PFSK-1 (cell line): ENCODE measurements around the gene GSK3B.

Experiments
- POLR2AphosphoS5 ChIP-seq: IDR thresholded peaks from 2 replicates; pipeline ENCODE4 v1.6.1; 2012; ENCODE audit warnings: low read depth, mild to moderate bottlenecking, control low read depth, low read length, moderate library complexity
- TAF1 ChIP-seq: IDR thresholded peaks from 2 replicates; pipeline ENCODE4 v1.6.1; 2012; ENCODE audit warnings: low read length, control low read depth, borderline replicate concordance; ENCODE audit not compliant: insufficient read depth
- TF ChIP-seq, protein P1 (sequence below), 2 experiments: IDR thresholded peaks; 2 replicates each; pipeline versions ENCODE4 v1.6.1 to v1.8.0; 2011 to 2012; ENCODE audit warnings: low read depth in 2 of 2, low read length in 2 of 2, control low read depth in 1 of 2, inconsistent platforms in 1 of 2, mild to moderate bottlenecking in 1 of 2, moderate library complexity in 1 of 2; ENCODE audit not compliant: insufficient read depth in 1 of 2

DNA sequence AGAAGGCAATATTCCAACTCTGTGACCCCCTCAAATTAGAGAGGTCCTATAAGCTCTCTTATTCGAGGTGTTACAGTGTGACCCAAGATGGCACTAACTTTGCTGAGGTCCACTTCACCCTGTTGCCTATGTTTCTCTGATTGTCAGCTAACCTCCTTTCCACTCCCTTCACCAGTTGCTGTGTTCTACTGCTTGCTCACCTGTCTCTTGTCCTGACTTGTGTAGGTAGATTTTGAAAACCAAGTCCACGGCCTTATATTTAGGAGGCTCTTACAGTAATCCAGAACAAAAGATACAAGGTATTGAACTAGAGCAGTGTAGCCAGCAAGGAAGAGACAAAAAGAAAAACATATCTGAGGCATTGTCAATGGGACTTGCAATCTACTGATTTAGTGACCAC, 20.1 kb upstream of the GSK3B start:
- TF ChIP-seq, protein P1, sequence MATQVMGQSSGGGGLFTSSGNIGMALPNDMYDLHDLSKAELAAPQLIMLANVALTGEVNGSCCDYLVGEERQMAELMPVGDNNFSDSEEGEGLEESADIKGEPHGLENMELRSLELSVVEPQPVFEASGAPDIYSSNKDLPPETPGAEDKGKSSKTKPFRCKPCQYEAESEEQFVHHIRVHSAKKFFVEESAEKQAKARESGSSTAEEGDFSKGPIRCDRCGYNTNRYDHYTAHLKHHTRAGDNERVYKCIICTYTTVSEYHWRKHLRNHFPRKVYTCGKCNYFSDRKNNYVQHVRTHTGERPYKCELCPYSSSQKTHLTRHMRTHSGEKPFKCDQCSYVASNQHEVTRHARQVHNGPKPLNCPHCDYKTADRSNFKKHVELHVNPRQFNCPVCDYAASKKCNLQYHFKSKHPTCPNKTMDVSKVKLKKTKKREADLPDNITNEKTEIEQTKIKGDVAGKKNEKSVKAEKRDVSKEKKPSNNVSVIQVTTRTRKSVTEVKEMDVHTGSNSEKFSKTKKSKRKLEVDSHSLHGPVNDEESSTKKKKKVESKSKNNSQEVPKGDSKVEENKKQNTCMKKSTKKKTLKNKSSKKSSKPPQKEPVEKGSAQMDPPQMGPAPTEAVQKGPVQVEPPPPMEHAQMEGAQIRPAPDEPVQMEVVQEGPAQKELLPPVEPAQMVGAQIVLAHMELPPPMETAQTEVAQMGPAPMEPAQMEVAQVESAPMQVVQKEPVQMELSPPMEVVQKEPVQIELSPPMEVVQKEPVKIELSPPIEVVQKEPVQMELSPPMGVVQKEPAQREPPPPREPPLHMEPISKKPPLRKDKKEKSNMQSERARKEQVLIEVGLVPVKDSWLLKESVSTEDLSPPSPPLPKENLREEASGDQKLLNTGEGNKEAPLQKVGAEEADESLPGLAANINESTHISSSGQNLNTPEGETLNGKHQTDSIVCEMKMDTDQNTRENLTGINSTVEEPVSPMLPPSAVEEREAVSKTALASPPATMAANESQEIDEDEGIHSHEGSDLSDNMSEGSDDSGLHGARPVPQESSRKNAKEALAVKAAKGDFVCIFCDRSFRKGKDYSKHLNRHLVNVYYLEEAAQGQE (IDR thresholded peaks at IDR 0.05; ENCODE audit: insufficient read depth in 1 of 2, low read depth in 2 of 2, low read length in 2 of 2) = no peak
- no peak for TF ChIP-seq POLR2AphosphoS5
- no peak for TF ChIP-seq TAF1
